Placental epithelial cell (primary cell): ENCODE measurements around the gene CHRNA9. TPM values are rescaled to one million over a fixed set of nuclear protein-coding genes. Genes with fewer than 3 reads are reported as not detected.

Source experiments
- small RNA-seq: library from RNA; depleted of rRNA; stranded (forward); fragments of <200 nt; gene quantifications from one replicate; pipeline ENCODE3, GENCODE V24; 2012
- total RNA-seq: library from RNA; depleted of rRNA; stranded (reverse); fragments of >200 nt; gene quantifications from 2 replicates; pipeline ENCODE4 v1.2.3, GENCODE V29; 2012

The CHRNA9 gene
- total RNA-seq: 1.4 TPM in 1 of 2 replicates, not detected in the other

GRCh38 chr4:40334591-40335524, at the start of gene CHRNA9:
TSS of gene CHRNA9 (plus strand) at chr4:40335333. CDS start at chr4:40335468, 135 bp downstream.

Small RNA genes within 50 kb of the gene (small RNA-seq; reads per million reads assigned to genes)
- not detected for gene RNU7-74P

Other genes with a start within 250 kb of the CHRNA9 start
- 1.2 and 1.4 TPM in 2 replicates for gene RHOH, start 138.3 kb upstream of the CHRNA9 start, total RNA-seq